ENCODE data around the gene TMEM263.
A peak's percentile ranks its signal among the peaks of the same experiment; 100 is the strongest.

The TMEM263 gene

GRCh38 chr12:106953352-106954250 is 2.1 kb upstream of the TMEM263 start:
- DNase-seq = no peak

- no peak for DNase-seq
Observed at GRCh38 chr12:106954462-106955376, 988 bp upstream of the TMEM263 start.

GRCh38 chr12:106956048-106956578 is 406 bp downstream of the TMEM263 start:
- DNase-seq = peak; percentile 73

GRCh38 chr12:106957583-106957982 is 1.9 kb downstream of the TMEM263 start:
- no peak for DNase-seq

GRCh38 chr12:106960443-106960842 is 4.7 kb downstream of the TMEM263 start:
- no peak for DNase-seq

GRCh38 chr12:106962286-106962685 is 6.6 kb downstream of the TMEM263 start:
- DNase-seq = no peak

- DNase-seq = no peak
Observed at GRCh38 chr12:106964526-106964925, 8.8 kb downstream of the TMEM263 start.

- no peak for DNase-seq
Observed at GRCh38 chr12:106971065-106971464, 15.4 kb downstream of the TMEM263 start.

- no peak for DNase-seq
Observed at GRCh38 chr12:106973545-106973944, 17.8 kb downstream of the TMEM263 start.

GRCh38 chr12:106974511-106974910 is 18.8 kb downstream of the TMEM263 start:
- no peak for DNase-seq

- no peak for DNase-seq
Observed at GRCh38 chr12:106975098-106975497, 19.4 kb downstream of the TMEM263 start.

- no peak for DNase-seq
Observed at GRCh38 chr12:106975993-106976658, 20.4 kb downstream of the TMEM263 start.

GRCh38 chr12:106976668-106977067 is 21.0 kb downstream of the TMEM263 start:
- DNase-seq = no peak

- no peak for DNase-seq
Observed at GRCh38 chr12:106978035-106978800, 22.5 kb downstream of the TMEM263 start.

- no peak for DNase-seq
Observed at GRCh38 chr12:106980944-106981343, 25.2 kb downstream of the TMEM263 start.

- no peak for DNase-seq
Observed at GRCh38 chr12:106981788-106982187, 26.1 kb downstream of the TMEM263 start.

- no peak for DNase-seq
Observed at GRCh38 chr12:106982229-106982628, 26.5 kb downstream of the TMEM263 start.

GRCh38 chr12:106984588-106985137 is 29.0 kb downstream of the TMEM263 start:
- no peak for DNase-seq

GRCh38 chr12:106985479-106985878 is 29.8 kb downstream of the TMEM263 start:
- DNase-seq = no peak

GRCh38 chr12:106986135-106986534 is 30.4 kb downstream of the TMEM263 start:
- DNase-seq = no peak

GRCh38 chr12:106986625-106987389 is 31.1 kb downstream of the TMEM263 start, which contains the start of gene MTERF2:
TSS of gene MTERF2 (minus strand) at chr12:106987146. CDS start at chr12:106978714, 8,432 bp downstream.
- DNase-seq = peak; percentile 84
